IPS DF 4.7 (cell line): ENCODE results near the gene PLXNB1.

Experiments used
- DNase-seq: peaks from one replicate; pipeline ENCODE4 v3.0.0-alpha.2; 2013; ENCODE audit warnings: low spot score; ENCODE audit errors: extremely low read depth

Gene PLXNB1

GRCh38 chr3:48433472-48434118 lies 3.7 kb upstream of the PLXNB1 start:
- no peak for DNase-seq

GRCh38 chr3:48432411-48433371 lies 2.8 kb upstream of the PLXNB1 start:
- DNase-seq, result no peak

DNA sequence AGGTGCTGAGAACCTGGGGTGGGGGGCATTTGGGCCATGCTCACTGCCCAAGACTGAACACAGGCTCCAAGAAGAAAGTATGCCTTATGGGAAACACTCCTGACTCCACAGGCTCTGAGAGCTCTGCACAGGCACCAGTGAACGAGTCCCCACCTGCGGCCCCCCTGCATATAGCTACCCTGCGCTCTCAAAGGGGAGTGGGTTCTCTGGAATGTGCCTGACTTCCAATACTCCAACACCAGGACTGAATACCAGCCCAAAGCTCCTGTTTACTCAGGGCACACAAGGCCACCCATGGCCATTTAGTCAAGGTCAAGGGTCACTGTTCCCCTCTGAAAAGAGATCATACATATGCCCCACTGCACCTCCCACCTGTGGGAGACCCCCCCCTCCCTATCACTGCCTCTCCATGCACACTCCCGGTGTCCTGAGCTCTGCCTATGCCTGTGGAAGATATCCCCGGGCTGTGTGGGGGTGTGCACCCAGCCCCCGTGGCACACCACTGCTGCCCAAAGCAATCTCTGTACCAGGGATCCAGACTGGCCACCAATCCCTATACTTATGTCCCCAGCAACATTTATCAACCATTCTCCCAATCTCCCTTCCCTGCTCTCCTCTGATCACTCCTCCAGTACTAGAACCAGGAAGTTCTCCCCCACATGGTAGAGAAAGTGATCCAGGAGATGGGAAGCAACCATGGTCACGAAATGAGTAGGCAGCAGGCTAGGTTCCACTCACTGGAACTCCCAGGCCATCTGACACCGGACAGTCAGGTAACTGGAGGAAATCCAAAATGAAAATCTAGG lies 1.5 kb upstream of the PLXNB1 start:
- no peak for DNase-seq

DNA sequence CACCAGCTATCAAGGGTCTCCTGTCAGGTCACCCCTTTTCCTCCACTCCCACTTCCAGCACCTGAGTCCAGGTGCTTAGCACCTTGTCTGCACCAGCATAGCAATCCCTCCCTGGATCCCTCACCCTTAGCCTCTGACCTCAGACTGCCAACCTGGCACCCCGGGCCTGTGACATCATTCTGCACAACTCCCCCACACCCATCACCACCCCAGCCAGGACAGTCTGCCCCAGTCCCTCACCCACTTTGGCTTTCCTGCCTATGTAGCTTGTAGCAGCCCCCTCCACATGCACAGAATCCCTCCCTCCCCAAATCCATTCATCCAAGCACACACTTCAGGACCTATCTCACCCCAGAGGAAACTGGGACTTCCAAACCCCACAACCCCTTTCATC lies 819 bp upstream of the PLXNB1 start:
- no peak for DNase-seq

DNA sequence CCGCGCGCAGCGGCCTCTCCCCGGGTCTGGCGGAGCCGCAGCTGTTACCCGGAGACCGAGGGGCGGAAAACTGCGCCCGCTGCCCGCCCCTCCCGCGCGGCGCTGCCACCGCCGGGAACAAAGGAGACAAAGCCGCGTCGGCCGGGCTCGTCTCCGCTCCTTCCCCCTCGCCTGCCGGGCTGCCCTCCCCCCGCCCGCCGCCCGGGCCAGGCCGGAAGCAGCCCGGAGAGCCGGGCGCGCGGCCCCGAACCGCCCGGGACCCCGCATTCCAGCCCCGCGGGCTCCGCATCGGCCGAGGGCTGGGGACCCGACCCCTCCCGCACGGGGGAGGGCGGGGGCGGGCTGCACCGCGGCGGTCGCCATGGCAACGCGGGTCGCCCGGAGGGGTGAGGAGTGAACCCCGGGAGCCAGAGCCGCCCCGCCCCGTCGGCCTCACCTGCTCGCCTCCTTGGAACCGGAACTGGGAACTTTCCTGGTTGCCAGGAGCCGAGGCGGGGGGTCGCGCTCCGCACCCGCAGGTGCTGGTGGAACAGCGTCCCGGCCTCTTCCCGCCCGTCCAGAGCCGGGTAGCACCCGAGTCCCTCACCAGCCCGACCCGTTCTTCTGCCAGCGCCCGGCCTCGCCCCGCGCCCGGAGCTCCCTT lies 448 bp downstream of the PLXNB1 start:
- no peak for DNase-seq

GRCh38 chr3:48428572-48429316 lies 1.1 kb downstream of the PLXNB1 start:
- DNase-seq, result no peak

DNA sequence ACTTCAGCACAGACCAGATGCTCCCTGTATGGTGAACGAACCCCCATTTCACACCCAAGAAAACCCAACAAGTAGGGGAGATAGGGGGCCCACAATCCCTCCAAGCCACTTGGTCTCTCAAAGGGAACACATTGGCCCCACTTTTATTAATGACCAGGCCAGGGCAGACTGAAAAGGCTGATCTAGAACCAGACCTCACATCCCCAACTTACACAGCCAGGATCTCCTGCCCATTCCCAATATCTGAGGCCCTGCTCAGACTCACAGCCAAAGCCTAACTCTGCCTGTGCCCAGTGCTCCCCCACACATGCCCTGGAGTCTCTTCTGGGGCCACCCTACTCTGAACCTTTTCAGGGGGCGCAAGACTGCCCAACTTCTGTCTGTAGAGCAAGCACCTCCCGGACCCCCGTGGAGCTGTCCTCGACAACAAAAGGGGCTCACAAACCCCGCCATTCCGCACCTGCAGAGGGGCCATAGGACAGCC lies 1.8 kb downstream of the PLXNB1 start:
- DNase-seq, result no peak

GRCh38 chr3:48427630-48427962 lies 2.3 kb downstream of the PLXNB1 start:
- DNase-seq, result no peak

DNA sequence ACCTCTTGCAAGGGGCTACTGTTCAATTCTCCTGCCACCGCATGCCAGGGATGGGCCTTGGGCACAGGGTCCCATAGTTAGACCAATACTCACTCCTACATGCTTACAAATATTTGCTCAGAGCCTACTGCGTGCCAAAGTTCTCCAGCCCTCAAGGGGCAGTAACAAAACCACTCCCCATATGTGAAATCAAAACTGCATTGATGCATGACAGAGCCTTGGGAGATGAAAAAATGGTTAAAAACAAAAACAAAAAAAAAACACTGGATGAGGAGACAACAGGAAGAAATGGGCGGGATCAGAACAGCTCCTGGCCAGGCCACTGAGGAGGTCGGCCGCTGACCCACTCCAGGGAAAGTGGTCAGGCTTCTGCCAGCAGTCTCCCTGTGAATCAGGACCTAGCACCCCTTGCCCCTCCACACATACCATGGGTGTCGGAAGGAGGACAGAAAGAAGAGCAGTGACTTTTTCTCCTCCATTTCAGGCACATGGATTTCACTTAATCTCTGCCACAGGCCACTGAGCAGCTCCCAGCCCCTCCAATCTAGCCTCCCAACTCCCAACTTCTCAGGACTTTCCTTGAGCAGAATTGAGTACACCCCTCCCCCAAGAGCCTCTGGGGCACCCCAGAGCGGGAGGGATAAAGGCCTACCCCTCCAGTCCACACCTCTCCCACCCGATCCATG lies 2.8 kb downstream of the PLXNB1 start:
- no peak for DNase-seq

DNA sequence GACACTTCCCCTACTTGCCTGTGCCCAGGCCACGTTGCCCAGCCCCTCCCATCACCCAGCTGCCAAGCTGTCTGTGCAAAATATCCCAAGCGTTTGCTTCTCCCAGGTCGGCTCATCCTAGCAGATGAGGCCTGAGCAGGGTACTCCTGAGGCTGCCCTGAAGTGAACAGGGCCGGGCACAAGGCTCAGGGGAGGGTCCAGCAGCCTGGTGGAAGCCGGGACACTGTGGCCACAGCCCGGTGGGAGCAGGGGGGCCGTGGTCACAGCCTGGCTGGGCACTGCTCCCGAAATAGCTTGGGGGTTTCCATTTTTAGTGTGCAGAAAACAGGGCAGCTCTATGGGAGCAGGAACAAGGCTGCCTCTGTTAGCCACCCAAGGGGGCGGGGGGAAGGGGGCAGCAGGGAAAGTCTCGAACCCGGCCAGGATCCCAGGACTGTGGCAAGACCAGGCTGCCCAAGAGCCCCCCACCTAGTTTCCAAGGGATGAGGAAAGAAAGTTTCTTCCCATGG lies 3.4 kb downstream of the PLXNB1 start:
- DNase-seq, result no peak

DNA sequence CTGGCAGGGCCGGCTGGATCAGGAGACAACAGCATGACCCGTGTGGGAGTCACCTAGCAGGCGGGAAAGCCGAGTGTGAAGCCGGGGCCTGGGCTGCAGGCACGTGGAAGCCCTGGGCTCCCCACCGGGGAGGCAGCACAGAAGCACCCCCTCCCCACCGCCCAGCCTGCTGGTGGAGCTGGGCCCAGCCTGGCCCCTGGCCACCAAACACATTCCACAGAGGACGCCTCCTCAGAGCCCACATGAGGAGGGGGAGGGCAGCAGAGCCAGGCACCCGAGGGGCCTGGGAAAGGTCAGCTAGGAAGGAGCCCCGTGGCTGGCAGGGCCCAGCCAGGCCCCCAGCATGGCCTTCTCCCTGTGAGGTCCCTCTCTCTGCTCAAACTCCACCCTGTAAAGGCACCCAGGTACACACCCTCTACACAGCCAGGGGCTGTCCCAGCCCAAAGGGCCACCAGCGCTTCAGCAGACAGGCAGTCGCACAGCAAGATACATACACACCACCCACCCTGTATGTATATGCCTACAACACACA lies 4.5 kb downstream of the PLXNB1 start:
- no peak for DNase-seq

GRCh38 chr3:48423883-48424695 lies 5.8 kb downstream of the PLXNB1 start:
- no peak for DNase-seq

DNA sequence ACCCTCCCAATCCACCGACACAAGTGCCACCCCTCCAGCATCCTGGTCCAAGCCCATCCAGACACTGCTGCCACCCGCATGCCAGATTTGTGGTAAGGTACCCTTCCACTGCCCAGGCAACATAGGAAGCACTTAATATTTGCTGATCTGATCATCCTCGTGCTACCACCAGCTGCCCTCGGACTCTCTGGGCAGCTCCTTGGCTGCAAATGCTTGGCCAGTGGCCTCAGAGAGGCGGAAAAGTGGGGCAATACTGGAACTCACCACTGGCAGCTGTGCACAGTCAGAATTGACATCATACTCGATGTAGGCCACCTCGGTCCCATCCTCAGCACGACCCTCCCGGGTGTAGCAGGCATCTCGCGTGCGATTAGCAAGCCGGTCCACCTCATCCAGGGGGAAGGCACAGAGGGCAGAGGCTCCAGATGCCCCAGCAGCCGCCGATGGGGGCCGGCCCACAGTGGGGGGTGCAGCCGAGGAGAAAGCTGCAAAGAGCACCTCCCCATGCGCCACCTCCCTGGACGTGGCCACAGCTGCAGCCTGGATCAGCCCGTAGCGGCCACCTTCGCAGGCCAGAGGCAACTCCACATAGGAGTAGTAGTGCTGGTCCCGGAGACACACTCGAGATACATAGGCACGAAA lies 6.5 kb downstream of the PLXNB1 start:
- no peak for DNase-seq

- DNase-seq, result no peak
Observed at GRCh38 chr3:48422681-48423080, 7.2 kb downstream of the PLXNB1 start.

DNA sequence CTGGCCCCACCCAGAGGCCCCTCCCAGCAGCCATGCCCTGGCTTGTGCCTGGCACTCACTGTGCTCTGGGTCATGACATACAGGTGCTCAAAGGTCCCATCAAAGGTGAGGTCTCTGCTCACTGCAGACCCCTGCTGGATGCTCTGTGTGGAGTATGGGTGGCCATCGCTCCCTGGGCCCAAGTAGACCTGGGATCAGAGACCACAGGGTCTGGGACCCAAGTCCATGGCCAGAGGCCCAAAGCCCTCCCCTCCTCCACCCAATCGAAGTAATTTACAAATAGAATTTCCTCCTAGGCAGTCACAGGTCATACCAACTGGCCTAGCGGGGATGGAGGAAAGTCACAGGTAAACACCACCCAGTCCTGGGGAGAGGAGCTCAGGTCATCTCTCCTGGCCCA lies 7.6 kb downstream of the PLXNB1 start:
- no peak for DNase-seq

- no peak for DNase-seq
Observed at GRCh38 chr3:48420561-48420960, 9.3 kb downstream of the PLXNB1 start.

DNA sequence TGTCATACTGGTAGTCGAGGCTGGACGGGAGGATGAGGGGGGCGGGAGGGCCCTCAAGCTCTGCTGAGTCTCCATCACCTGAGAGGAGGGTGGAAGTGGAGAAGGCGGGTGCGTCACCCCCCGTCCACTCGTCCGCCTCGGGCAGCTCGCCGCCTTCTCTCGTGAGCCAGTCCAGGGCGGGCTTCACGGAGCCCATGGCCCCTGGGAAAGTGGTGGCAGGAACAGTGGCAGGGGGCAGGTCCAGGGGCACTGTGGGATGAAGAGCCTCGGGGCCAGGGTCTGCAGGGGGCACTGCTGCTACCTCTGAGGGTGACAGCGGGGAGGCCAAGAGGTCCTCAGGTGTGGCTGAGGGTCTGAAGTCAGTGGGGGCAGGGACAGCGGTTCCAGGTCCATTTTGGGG lies 10.3 kb downstream of the PLXNB1 start:
- no peak for DNase-seq

GRCh38 chr3:48419149-48419548 lies 10.7 kb downstream of the PLXNB1 start:
- no peak for DNase-seq
